ENCODE measurements around the gene GIMAP6.
"Not testable (repeated sequence)": the region's sequence is repeated elsewhere in the genome, so short reads cannot be mapped to it uniquely, and the experiment has no call there.

GIMAP6 gene

DNA sequence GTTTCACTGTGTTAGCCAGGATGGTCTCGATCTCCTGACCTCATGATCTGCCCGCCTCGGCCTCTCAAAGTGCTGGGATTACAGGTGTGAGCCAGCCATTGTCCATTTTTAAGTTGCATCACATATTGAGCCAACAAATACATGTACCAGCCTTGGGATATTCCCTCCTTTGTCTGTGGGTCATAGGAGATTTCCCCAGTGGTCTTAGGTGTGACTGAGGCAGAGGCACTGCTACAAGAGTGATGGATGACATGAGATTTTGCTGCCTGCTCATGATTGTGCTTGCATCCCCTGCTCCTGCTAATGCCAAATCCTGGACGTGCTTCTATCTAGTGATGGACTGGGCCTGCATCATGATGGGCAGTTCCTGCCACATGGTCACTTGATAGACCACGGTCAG, 10.7 kb upstream of the GIMAP6 start:
- no peak for DNase-seq

DNA sequence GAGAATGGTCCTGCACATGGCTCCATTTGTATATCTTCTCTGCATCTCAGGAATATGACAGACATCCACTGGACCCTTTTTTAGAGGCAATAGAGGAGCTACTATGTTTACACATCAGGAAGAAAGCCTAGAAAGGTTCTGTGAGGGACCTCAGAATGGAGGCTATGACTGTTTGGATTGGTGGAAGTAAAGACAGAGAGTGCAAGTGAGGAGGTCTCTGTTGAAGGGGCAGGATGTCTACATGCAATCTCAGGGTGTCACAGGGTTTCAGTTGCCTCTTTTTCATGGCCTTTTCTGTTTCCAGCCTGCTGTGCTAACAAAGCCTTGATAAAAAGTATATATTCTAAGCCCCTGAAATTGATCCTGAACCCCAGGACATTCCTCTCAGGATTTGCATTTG, 9.7 kb upstream of the GIMAP6 start:
- no peak for DNase-seq

DNA sequence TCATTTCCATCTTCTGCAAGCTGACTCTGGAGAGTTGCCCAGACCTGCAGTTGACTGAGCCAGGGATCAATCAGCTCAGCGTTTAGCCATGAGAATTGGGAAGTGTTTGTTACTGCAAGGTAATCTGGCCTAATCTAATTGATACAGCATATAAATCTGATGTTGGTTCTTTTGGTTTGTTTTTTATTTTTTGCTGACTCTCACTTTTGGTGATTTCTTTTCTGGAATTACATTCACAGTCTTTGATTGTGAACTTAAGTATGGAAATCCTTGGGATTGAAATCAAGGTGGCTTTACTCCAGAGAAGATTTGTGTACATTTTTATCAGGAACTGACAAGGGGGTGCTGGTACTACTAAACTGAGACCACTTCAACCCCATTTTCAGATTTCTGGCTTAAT, 1.7 kb upstream of the GIMAP6 start:
- no peak for DNase-seq

- no peak for DNase-seq
Measured at GRCh38 chr7:150631084-150631826, 930 bp downstream of the GIMAP6 start.

GRCh38 chr7:150629347-150629746, 2.8 kb downstream of the GIMAP6 start:
- DNase-seq: no peak

DNA sequence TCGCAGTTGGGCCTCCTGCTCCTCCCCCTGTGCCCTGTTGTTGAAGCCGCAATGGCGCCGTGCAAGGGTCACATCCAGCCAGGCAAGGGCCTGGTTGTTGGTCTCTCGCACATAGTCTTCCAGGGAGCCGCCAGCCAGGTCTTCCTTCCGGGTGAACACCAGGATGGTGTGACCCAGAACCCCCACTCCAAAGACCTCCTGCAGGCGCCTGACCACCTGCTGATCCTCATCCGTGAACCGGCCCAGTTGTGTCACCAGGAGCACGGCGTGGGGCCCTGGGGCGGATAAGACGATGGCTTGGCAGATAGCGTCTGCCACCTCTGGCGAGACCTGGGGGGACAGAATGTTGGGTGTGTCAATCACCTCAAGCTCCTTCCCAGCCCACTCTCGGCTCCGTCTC, 4.2 kb downstream of the GIMAP6 start:
- no peak for DNase-seq

DNA sequence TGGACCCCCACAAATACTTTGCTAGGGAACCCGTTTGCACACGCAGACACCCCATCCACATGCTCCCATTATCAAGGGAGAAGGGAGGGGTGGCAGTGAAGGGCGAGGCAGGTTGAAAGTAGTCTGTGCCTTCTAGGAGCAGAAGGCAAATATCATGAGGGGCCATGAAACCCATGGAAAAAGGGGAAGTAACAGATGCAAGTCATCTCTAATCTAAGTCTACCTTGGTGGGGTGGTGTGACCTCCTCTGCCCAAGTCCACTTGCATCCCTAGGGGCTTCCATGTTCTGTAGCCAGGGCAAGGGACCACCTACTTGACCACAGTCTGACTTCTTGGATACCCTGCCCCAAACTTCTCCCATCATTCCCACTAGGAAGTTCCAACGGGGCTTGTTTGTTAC, 5.5 kb downstream of the GIMAP6 start:
- no peak for DNase-seq

GRCh38 chr7:150621376-150621775, 10.8 kb downstream of the GIMAP6 start:
- DNase-seq: no peak

- no peak for DNase-seq
Measured at GRCh38 chr7:150620617-150621371, 11.4 kb downstream of the GIMAP6 start.

- no peak for DNase-seq
Measured at GRCh38 chr7:150620061-150620460, 12.1 kb downstream of the GIMAP6 start.

- not testable (repeated sequence) for DNase-seq
Measured at GRCh38 chr7:150615221-150615755, 16.9 kb downstream of the GIMAP6 start.

DNA sequence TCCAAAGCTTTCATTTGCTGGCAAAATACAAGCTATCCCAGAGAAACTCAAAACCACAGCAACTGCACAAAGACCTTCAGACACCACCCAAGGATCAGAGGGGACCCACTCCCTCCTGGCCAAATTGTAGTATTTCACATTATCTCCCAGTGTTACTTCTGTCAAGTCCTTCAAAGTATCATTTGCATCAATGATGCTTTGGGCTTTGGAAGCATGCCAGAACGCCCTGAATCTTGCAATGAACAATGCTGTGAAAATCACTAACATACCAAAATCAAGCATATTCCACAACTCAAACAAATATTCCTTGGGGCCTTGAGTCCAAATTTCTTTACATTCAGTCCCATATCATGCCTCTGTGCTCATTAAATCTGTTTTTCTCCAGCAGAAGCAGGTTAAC, 17.8 kb downstream of the GIMAP6 start:
- DNase-seq: not testable (repeated sequence)

- DNase-seq: no peak
Measured at GRCh38 chr7:150613880-150614279, 18.3 kb downstream of the GIMAP6 start.

- DNase-seq: no peak
Measured at GRCh38 chr7:150612925-150613324, 19.3 kb downstream of the GIMAP6 start.

- DNase-seq: no peak
Measured at GRCh38 chr7:150610233-150610632, 22.0 kb downstream of the GIMAP6 start.

- not testable (repeated sequence) for DNase-seq
Measured at GRCh38 chr7:150603600-150603999, 28.6 kb downstream of the GIMAP6 start.

DNA sequence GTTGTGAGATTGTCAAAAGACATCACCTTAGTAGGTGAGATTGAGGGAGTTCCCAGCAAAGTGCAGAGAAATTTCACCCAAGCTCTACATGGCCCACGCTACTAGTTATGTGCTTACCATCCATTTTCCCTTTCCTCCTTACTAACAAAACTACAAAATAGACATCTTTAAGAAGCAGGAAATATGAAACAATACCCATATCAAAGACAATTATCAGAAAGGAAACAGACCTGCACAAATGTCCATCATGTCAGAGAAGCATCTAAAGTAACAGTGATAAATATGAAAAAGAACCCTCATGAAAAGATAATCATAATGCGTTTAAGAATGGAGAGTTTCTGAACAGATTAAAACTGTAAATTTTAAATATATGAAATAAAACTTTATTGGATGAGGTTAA, 36.8 kb downstream of the GIMAP6 start:
- DNase-seq: no peak

GRCh38 chr7:150594805-150595204, 37.4 kb downstream of the GIMAP6 start:
- no peak for DNase-seq

GRCh38 chr7:150587551-150587950, 44.6 kb downstream of the GIMAP6 start:
- no peak for DNase-seq

- DNase-seq: no peak
Measured at GRCh38 chr7:150586785-150587152, 45.4 kb downstream of the GIMAP6 start.

GRCh38 chr7:150586068-150586784, 46.0 kb downstream of the GIMAP6 start:
- no peak for DNase-seq

- DNase-seq: no peak
Measured at GRCh38 chr7:150585199-150585598, 47.0 kb downstream of the GIMAP6 start.

GRCh38 chr7:150580638-150581394, 51.4 kb downstream of the GIMAP6 start:
- DNase-seq: no peak
